HL-60 (cell line): Measurements from ENCODE around the gene CES1.
A peak's percentile ranks its signal among the peaks of the same experiment; 100 is the strongest.
"Not testable (repeated sequence)": the region's sequence is repeated elsewhere in the genome, so short reads cannot be mapped to it uniquely, and the experiment has no call there.

Experiments used
- DNase-seq, 2 experiments: peaks; one replicate each; pipeline ENCODE4 v3.0.0-alpha.2; 2010 to 2020; ENCODE audit warnings: low read depth in 1 of 2, low spot score in 1 of 2
- H3K27ac ChIP-seq: fragments of 250-450 bp; sonication (Bioruptor Pico); replicated peaks from 2 replicates; pipeline ENCODE4 v1.5.1; 2020; ENCODE audit warnings: mild to moderate bottlenecking, moderate library complexity
- H3K27me3 ChIP-seq: fragments of 250-450 bp; sonication (Bioruptor Pico); 2 replicates; pipeline ENCODE4 v1.5.1; 2021; ENCODE audit warnings: mild to moderate bottlenecking, moderate library complexity; ENCODE audit not compliant: insufficient read depth, poor library complexity, severe bottlenecking
- H3K4me3 ChIP-seq: replicated peaks from 2 replicates; pipeline ENCODE4 v1.5.1; 2011; ENCODE audit warnings: mild to moderate bottlenecking, control low read depth, low read length; ENCODE audit not compliant: insufficient read depth
- GABPA ChIP-seq: IDR thresholded peaks from 2 replicates; pipeline ENCODE4 v1.6.1; 2012; ENCODE audit warnings: low read depth
- POLR2AphosphoS5 ChIP-seq: IDR thresholded peaks from 2 replicates; pipeline ENCODE4 v1.6.1; 2012; ENCODE audit warnings: low read depth
- SPI1 ChIP-seq: IDR thresholded peaks from 2 replicates; pipeline ENCODE4 v1.6.1; 2012; ENCODE audit warnings: low read depth, mild to moderate bottlenecking, borderline replicate concordance
- TF ChIP-seq, protein P1 (sequence below): IDR thresholded peaks from one replicate; pipeline ENCODE4 v1.5.1; 2011; ENCODE audit warnings: low read length, control low read depth, inconsistent platforms; ENCODE audit not compliant: insufficient read depth
- TF ChIP-seq, protein P2 (sequence below): IDR thresholded peaks from 2 replicates; pipeline ENCODE4 v1.6.1; 2012; ENCODE audit warnings: low read depth; ENCODE audit not compliant: insufficient replicate concordance

Gene CES1

DNA sequence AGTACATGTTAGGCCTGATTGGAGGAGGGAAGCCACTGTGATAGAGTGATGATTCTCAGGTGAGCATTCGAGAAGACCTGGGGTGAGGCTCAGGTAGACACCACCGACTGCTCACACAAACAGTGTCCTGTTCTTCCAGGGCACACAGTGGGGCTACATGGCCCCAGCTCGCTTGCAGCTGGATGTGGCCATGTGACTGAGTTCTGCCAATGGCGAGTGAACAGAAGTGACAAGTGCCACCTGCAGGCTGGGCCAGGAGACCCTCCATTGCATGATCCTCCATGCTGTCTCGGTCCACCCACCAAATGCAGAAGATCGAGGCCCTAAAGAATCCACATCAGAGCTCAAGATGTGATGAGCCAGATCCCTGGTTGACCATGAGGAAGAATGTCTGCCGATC, 36.1 kb upstream of the CES1 start:
- no peak overlapping the region for H3K4me3 ChIP-seq
- no peak overlapping the region for H3K27ac ChIP-seq
- no peaks in the 10 kb centered on the region for H3K27me3 ChIP-seq
- no peak for DNase-seq
- TF ChIP-seq, protein P1, sequence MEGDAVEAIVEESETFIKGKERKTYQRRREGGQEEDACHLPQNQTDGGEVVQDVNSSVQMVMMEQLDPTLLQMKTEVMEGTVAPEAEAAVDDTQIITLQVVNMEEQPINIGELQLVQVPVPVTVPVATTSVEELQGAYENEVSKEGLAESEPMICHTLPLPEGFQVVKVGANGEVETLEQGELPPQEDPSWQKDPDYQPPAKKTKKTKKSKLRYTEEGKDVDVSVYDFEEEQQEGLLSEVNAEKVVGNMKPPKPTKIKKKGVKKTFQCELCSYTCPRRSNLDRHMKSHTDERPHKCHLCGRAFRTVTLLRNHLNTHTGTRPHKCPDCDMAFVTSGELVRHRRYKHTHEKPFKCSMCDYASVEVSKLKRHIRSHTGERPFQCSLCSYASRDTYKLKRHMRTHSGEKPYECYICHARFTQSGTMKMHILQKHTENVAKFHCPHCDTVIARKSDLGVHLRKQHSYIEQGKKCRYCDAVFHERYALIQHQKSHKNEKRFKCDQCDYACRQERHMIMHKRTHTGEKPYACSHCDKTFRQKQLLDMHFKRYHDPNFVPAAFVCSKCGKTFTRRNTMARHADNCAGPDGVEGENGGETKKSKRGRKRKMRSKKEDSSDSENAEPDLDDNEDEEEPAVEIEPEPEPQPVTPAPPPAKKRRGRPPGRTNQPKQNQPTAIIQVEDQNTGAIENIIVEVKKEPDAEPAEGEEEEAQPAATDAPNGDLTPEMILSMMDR: no peak
- TF ChIP-seq, protein P2, sequence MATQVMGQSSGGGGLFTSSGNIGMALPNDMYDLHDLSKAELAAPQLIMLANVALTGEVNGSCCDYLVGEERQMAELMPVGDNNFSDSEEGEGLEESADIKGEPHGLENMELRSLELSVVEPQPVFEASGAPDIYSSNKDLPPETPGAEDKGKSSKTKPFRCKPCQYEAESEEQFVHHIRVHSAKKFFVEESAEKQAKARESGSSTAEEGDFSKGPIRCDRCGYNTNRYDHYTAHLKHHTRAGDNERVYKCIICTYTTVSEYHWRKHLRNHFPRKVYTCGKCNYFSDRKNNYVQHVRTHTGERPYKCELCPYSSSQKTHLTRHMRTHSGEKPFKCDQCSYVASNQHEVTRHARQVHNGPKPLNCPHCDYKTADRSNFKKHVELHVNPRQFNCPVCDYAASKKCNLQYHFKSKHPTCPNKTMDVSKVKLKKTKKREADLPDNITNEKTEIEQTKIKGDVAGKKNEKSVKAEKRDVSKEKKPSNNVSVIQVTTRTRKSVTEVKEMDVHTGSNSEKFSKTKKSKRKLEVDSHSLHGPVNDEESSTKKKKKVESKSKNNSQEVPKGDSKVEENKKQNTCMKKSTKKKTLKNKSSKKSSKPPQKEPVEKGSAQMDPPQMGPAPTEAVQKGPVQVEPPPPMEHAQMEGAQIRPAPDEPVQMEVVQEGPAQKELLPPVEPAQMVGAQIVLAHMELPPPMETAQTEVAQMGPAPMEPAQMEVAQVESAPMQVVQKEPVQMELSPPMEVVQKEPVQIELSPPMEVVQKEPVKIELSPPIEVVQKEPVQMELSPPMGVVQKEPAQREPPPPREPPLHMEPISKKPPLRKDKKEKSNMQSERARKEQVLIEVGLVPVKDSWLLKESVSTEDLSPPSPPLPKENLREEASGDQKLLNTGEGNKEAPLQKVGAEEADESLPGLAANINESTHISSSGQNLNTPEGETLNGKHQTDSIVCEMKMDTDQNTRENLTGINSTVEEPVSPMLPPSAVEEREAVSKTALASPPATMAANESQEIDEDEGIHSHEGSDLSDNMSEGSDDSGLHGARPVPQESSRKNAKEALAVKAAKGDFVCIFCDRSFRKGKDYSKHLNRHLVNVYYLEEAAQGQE: no peak
- no peak for TF ChIP-seq POLR2AphosphoS5
- TF ChIP-seq GABPA: no peak
- TF ChIP-seq SPI1: no peak

DNA sequence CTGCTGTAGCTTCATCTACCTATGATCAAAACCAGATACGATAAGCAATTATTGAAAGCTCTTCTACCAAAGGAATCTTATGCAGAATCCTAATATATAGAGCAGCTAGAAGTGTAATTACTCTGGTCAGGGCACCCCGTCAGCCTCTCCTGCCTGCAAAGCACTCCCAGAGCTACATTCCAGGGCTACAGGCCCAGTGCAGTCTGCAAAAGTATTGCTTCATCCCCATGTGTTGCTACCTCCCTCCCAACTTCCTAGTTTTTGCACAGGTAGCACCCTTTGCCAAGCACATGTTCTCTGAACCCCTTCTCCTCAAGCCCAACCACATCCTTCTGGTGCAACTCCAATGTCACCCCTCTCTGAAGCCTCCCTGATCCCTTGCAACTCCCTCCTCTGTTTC, 35.2 kb upstream of the CES1 start:
- DNase-seq: peak in 1 of 2 experiments; percentile 2
- Histone ChIP-seq H3K27ac (no peak overlapping the region), H3K27me3 (no peaks in the 10 kb centered on the region), H3K4me3 (no peak overlapping the region)
- TF ChIP-seq SPI1 (no peak), GABPA (no peak), POLR2AphosphoS5 (no peak)

DNA sequence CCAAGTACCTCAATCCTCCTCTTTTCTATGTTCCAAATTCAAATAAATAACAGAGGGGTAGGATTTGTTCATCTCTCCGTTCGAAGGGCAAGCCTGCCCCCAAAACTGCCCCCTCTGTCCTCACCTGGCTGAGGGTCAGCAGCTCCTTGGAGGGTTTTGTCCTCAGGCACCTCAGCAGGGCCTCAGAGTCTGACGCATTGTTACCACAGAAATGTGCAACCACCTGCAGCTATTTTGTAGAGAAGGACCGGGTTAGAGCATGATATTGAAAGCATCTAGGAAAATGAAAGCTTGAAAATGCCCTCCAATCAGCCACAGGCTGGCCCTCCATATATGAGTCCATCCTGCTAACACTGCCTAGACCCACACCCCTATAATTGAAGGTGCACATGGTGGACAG, 28.4 kb upstream of the CES1 start:
- peaks cover 2% of the 10 kb centered on the region for H3K27me3 ChIP-seq
- no peak for TF ChIP-seq GABPA
- TF ChIP-seq SPI1: no peak
- TF ChIP-seq, protein P1: no peak
- TF ChIP-seq POLR2AphosphoS5: no peak
- no peak overlapping the region for H3K4me3 ChIP-seq
- H3K27ac ChIP-seq: no peak overlapping the region
- DNase-seq: no peak

DNA sequence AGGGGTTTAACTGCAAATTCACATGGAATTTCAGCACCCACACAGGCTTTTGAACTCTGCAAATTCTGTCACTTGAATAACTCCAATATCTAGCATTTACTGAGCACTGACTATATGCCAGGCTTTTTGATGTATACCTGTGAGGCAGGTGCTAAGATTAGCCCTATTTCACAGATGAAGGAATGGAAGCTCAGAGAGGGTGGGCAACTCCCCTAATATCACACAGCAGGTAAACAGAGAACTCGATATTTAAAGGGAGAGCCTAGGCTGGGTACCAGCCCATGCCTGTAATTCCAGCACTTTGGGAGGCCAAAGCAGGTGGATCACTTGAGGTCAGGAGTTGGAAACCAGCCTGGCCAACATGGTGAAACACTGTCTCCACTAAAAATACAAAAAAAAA, 24.8 kb upstream of the CES1 start:
- not testable (repeated sequence) for H3K27me3 ChIP-seq, H3K27ac ChIP-seq

DNA sequence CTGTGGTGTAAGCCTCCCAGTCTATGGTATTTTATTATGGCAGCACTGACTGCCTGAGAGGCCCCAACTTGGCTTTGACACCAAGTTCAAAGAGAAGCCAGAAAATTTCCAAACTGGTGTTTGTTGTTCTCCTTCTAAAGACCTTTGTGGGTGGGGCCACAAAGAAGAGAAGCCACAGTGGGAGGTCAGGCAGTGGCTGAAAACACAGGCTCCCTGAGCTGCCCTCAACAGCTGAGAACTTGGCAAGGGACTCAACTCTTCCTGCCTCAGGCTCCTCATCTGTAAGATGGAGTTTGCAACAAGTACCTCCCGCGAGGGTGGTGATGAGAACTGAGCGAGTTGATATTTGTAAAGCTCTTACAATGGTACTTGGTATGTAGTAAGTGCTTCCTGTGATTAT, 24.1 kb upstream of the CES1 start:
- DNase-seq: no peak
- no peak overlapping the region for H3K27ac ChIP-seq
- TF ChIP-seq GABPA (no peak), SPI1 (no peak), POLR2AphosphoS5 (no peak)
- TF ChIP-seq, protein P1: no peak
- TF ChIP-seq, protein P2: no peak
- no peak overlapping the region for H3K4me3 ChIP-seq
- H3K27me3 ChIP-seq: peaks cover 2% of the 10 kb centered on the region

More for the DNA sequence above, 24.8 kb upstream of the CES1 start:
- H3K4me3 ChIP-seq, DNase-seq: not testable (repeated sequence)
